Osteocyte (in vitro differentiated cells): ENCODE results near the gene PCBP1. TPM values are rescaled to one million over a fixed set of nuclear protein-coding genes. Genes with fewer than 3 reads are reported as not detected.
A peak's percentile ranks its signal among the peaks of the same experiment; 100 is the strongest.

ENCODE experiments used
- DNase-seq: peaks from one replicate; pipeline ENCODE4 v3.0.0; 2021; ENCODE audit warnings: mixed read lengths; ENCODE audit not compliant: unreplicated experiment; ENCODE audit errors: extremely low spot score
- H3K27ac Mint-ChIP-seq: one replicate; pipeline ENCODE4 v1.8.0; 2021; ENCODE audit warnings: mild to moderate bottlenecking, mixed read lengths; ENCODE audit not compliant: unreplicated experiment
- H3K27me3 Mint-ChIP-seq: one replicate; pipeline ENCODE4 v1.8.0; 2021; ENCODE audit warnings: mixed read lengths; ENCODE audit not compliant: unreplicated experiment
- H3K36me3 Mint-ChIP-seq: one replicate; pipeline ENCODE4 v1.8.0; 2021; ENCODE audit warnings: mixed read lengths; ENCODE audit not compliant: unreplicated experiment
- H3K4me1 Mint-ChIP-seq: one replicate; pipeline ENCODE4 v1.8.0; 2021; ENCODE audit warnings: mixed read lengths; ENCODE audit not compliant: unreplicated experiment
- H3K4me3 Mint-ChIP-seq: one replicate; pipeline ENCODE4 v1.8.0; 2021; ENCODE audit warnings: mild to moderate bottlenecking, moderate library complexity, mixed read lengths; ENCODE audit not compliant: unreplicated experiment
- H3K9me3 Mint-ChIP-seq: one replicate; pipeline ENCODE4 v1.8.0; 2021; ENCODE audit warnings: mixed read lengths; ENCODE audit not compliant: unreplicated experiment
- CTCF ChIP-seq: fragments of 200-600 bp; sonication (generic); IDR thresholded peaks from 2 replicates; pipeline ENCODE4 v1.5.0; 2021; ENCODE audit warnings: antibody characterized with exemption, mild to moderate bottlenecking, moderate library complexity
- long read RNA-seq: library from polyadenylated mRNA; unstranded; transcript quantifications from one replicate; pipeline ENCODE4 v2.0.0, GENCODE V29; 2021
- total RNA-seq: library from RNA; stranded (reverse); gene quantifications from 2 replicates; pipeline ENCODE4 v1.2.1, GENCODE V29; 2021

The PCBP1 gene
- 261 and 262 TPM in 2 replicates for total RNA-seq
- long read RNA-seq, transcript PCBP1-201 (1 exons, 1,750 nt): major isoform, 121 of 121 reads
- long read RNA-seq, partial matches to known transcripts: 0 of 121 reads
- long read RNA-seq, other reads (novel, unspliced or antisense): 0 of 121 reads

- DNase-seq: peak; percentile 99
- H3K36me3 Mint-ChIP-seq: peaks cover 32% of the 10 kb centered on the region
- peak within 1 kb of the TSS; percentile 97 for H3K4me3 Mint-ChIP-seq
- H3K27ac Mint-ChIP-seq: peak within 1 kb of the TSS; percentile 100
- H3K27me3 Mint-ChIP-seq: no peaks in the 10 kb centered on the region
- H3K4me1 Mint-ChIP-seq: peaks cover 35% of the 10 kb centered on the region
- no peak for TF ChIP-seq CTCF
- H3K9me3 Mint-ChIP-seq: no peaks in the 10 kb centered on the region
Observed at GRCh38 chr2:70086838-70087701, at the start of gene PCBP1. Gene PCBP1 (plus strand): TSS chr2:70087477. CDS start chr2:70087744, 267 bp downstream.

GRCh38 chr2:70039366-70039765 is 47.9 kb upstream of the PCBP1 start:
- Mint-ChIP-seq H3K4me3 (no peak overlapping the region), H3K9me3 (peaks cover 4% of the 10 kb centered on the region), H3K27ac (no peak overlapping the region), H3K36me3 (peaks cover 5% of the 10 kb centered on the region), H3K27me3 (no peaks in the 10 kb centered on the region), H3K4me1 (peaks cover 17% of the 10 kb centered on the region)
- DNase-seq: peak; percentile 23
- no peak for TF ChIP-seq CTCF

- H3K9me3 Mint-ChIP-seq: peaks cover 4% of the 10 kb centered on the region
- H3K36me3 Mint-ChIP-seq: peaks cover 8% of the 10 kb centered on the region
- no peaks in the 10 kb centered on the region for H3K27me3 Mint-ChIP-seq
- no peak overlapping the region for H3K27ac Mint-ChIP-seq
- no peaks in the 10 kb centered on the region for H3K4me1 Mint-ChIP-seq
- H3K4me3 Mint-ChIP-seq: no peak overlapping the region
- TF ChIP-seq CTCF: no peak
- no peak for DNase-seq
Observed at GRCh38 chr2:70041663-70042062, 45.6 kb upstream of the PCBP1 start.

- H3K27me3 Mint-ChIP-seq: no peaks in the 10 kb centered on the region
- no peaks in the 10 kb centered on the region for H3K4me1 Mint-ChIP-seq
- no peak overlapping the region for H3K27ac Mint-ChIP-seq
- peaks cover 9% of the 10 kb centered on the region for H3K36me3 Mint-ChIP-seq
- TF ChIP-seq CTCF: no peak
- no peak for DNase-seq
- H3K9me3 Mint-ChIP-seq: peaks cover 4% of the 10 kb centered on the region
- no peak overlapping the region for H3K4me3 Mint-ChIP-seq
Observed at GRCh38 chr2:70042246-70042645, 45.0 kb upstream of the PCBP1 start.

GRCh38 chr2:70043252-70043875 is 43.9 kb upstream of the PCBP1 start:
- Mint-ChIP-seq H3K4me3 (no peak overlapping the region), H3K27ac (no peak overlapping the region), H3K9me3 (peaks cover 4% of the 10 kb centered on the region), H3K27me3 (no peaks in the 10 kb centered on the region), H3K36me3 (peaks cover 12% of the 10 kb centered on the region), H3K4me1 (no peaks in the 10 kb centered on the region)
- no peak for DNase-seq
- no peak for TF ChIP-seq CTCF
